ENCODE data around the gene HAPLN2.

DNA sequence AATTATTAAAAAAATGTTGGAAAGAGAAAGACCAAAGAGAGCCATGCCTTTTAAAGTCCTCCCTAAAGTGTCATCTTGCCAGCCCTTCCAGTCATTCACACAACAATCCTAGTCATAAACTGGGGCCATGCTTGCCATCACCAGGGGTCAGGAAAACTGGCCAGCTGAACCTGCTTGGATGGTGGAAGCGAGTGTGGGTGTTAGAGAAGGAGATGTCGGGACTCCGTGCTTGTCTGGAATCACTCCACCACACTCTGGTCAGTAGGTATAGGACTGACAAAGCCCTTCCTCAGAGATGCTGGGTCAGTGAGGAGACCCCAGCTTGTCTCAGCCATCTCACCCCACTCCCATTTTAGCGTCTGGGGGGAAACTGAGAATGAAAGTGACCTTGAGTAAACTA lies 3.3 kb upstream of the HAPLN2 start:
- TF ChIP-seq, protein P1, sequence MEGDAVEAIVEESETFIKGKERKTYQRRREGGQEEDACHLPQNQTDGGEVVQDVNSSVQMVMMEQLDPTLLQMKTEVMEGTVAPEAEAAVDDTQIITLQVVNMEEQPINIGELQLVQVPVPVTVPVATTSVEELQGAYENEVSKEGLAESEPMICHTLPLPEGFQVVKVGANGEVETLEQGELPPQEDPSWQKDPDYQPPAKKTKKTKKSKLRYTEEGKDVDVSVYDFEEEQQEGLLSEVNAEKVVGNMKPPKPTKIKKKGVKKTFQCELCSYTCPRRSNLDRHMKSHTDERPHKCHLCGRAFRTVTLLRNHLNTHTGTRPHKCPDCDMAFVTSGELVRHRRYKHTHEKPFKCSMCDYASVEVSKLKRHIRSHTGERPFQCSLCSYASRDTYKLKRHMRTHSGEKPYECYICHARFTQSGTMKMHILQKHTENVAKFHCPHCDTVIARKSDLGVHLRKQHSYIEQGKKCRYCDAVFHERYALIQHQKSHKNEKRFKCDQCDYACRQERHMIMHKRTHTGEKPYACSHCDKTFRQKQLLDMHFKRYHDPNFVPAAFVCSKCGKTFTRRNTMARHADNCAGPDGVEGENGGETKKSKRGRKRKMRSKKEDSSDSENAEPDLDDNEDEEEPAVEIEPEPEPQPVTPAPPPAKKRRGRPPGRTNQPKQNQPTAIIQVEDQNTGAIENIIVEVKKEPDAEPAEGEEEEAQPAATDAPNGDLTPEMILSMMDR (tag by site-specific recombination; IDR thresholded peaks at IDR 0.05): no peak
- TF ChIP-seq ZNF707 (tag by site-specific recombination; IDR thresholded peaks at IDR 0.05) (no peak), ZNF138 (tag by site-specific recombination; IDR thresholded peaks at IDR 0.05; ENCODE audit: borderline replicate concordance) (no peak), ZBTB7A (tag by site-specific recombination; IDR thresholded peaks at IDR 0.05; ENCODE audit: low read depth) (no peak), ZNF121 (tag by site-specific recombination; IDR thresholded peaks at IDR 0.05) (no peak), ZNF558 (tag by site-specific recombination; IDR thresholded peaks at IDR 0.05) (no peak), ZNF561 (tag by site-specific recombination; IDR thresholded peaks at IDR 0.05; ENCODE audit: borderline replicate concordance) (no peak), KLF10 (tag by site-specific recombination; IDR thresholded peaks at IDR 0.05) (no peak), SETDB1 (IDR thresholded peaks at IDR 0.05; ENCODE audit: insufficient read length, low read length) (no peak), ZNF341 (tag by site-specific recombination; IDR thresholded peaks at IDR 0.05; ENCODE audit: low read depth) (no peak)
- TF ChIP-seq, protein P2, sequence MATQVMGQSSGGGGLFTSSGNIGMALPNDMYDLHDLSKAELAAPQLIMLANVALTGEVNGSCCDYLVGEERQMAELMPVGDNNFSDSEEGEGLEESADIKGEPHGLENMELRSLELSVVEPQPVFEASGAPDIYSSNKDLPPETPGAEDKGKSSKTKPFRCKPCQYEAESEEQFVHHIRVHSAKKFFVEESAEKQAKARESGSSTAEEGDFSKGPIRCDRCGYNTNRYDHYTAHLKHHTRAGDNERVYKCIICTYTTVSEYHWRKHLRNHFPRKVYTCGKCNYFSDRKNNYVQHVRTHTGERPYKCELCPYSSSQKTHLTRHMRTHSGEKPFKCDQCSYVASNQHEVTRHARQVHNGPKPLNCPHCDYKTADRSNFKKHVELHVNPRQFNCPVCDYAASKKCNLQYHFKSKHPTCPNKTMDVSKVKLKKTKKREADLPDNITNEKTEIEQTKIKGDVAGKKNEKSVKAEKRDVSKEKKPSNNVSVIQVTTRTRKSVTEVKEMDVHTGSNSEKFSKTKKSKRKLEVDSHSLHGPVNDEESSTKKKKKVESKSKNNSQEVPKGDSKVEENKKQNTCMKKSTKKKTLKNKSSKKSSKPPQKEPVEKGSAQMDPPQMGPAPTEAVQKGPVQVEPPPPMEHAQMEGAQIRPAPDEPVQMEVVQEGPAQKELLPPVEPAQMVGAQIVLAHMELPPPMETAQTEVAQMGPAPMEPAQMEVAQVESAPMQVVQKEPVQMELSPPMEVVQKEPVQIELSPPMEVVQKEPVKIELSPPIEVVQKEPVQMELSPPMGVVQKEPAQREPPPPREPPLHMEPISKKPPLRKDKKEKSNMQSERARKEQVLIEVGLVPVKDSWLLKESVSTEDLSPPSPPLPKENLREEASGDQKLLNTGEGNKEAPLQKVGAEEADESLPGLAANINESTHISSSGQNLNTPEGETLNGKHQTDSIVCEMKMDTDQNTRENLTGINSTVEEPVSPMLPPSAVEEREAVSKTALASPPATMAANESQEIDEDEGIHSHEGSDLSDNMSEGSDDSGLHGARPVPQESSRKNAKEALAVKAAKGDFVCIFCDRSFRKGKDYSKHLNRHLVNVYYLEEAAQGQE (tag by site-specific recombination; IDR thresholded peaks at IDR 0.05): no peak
- TF ChIP-seq, protein P3, sequence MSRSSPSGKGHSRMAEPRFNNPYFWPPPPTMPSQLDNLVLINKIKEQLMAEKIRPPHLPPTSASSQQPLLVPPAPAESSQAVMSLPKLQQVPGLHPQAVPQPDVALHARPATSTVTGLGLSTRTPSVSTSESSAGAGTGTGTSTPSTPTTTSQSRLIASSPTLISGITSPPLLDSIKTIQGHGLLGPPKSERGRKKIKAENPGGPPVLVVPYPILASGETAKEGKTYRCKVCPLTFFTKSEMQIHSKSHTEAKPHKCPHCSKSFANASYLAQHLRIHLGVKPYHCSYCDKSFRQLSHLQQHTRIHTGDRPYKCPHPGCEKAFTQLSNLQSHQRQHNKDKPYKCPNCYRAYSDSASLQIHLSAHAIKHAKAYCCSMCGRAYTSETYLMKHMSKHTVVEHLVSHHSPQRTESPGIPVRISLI (tag by site-specific recombination; IDR thresholded peaks at IDR 0.05): no peak
